Hematopoietic multipotent progenitor cell treated with erythropoietin and hydrocortisone succinate and interleukin-3 and kit ligand, for 17 days (in vitro differentiated cells): ENCODE results near the gene RGS19.

Experiments used
- DNase-seq: peaks from one replicate; pipeline ENCODE4 v3.0.0-alpha.2; 2015; ENCODE audit warnings: low spot score

RGS19 gene

GRCh38 chr20:64063389-64064144, 15.8 kb downstream of the RGS19 start:
- DNase-seq: no peak

DNA sequence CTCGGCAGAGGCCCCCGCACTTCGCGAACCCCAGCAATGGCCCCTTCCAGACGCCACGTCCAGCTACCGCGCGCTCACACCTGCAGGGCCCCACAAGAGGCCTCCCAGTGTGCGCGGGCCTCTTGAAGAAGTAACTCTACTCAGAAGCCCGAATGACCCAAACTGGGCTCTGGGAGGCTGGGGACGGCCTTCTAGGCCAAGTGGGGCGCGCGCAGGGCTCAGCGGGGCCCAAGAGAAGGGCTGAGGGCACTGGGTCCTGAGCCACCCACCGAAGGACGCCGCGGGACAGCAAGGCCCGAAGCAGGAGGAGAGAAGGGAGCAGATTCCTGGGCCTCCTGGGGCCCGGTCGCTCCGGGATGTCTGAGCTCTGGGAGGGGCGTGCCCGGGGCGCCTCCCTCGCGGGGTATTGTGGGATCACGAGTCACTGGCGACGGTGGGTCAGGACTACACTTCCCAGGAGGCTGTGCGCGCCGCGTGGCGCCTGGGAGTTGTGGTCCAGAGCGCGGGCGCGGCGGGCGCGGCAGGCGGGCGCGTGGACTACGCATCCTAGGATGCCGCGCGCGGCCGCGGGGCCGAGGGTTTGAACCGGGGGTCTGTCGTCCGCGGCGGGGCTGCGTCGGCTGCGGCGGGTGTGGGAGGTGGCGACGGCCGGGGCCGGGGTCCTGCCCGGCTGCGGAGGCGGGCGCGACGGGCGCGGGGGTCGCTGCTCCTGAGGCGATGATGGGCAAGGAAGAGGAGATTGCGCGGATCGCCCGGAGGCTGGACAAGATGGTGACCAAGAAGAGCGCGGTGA, 16.5 kb downstream of the RGS19 start, which contains the start of gene TCEA2:
Gene TCEA2, plus strand, starts transcription at position 603 of the 793 bp plus-strand sequence. Its CDS starts 115 bp downstream, at position 718.
- peak; percentile 79 for DNase-seq

DNA sequence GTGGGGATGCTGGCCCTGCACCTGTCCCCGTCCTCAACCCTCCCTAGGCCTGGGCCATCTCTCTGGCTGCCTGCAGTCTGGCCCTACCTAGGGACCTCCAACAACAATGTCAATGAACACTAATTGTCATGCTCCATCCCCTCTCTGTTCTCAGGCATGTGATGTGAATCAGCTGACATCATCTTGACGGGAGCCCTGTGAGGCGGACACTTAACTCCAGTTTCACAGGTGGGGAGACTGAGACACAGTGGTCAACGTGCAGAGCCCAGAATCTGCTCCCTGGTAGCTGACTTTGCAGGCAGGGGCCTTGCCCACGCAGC, 17.1 kb downstream of the RGS19 start:
- DNase-seq: no peak

- DNase-seq: no peak
Observed at GRCh38 chr20:64058536-64058935, 20.8 kb downstream of the RGS19 start.

DNA sequence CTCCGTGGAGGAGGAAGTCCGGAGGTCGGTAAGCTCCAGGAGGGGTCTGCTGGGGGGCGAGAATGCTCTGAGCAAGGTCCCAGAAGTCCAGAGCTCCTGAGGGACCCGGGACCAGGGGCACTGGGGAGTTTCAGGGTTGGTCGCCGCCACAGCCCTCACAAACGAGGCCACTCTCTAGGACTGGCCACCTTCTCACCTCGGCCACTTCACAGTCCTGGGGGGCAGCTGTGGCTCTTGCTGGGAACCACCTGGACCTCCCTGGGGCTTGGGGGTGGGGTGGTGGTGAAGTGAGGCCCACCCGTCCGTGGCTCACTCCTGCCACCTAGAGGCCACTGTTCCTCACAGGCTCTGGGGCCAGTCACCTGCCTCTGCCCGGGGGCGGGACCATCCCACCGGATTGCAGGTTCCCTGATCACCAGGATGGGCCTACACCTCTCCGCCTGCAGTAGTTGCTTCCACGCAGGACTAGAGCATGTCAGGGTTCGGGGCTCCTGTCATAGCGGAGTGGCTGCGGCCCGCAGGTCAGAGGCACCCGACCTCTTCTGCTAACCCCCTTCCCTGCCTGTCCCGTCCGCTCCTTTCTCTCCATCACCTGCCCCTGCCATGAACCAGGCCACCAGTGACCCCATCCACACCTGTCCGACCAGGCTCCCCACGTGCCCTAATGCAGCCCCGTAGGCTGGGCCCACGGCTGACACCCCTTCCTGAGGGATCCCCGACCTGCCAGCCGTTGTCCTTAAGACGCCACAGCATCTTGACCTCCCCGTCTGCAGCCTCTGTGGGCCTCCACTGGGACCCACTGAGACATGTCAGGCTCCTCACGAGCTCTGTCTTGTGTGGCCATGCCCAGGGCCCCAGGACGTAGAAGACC, 21.5 kb downstream of the RGS19 start:
- DNase-seq: peak; percentile 36

- no peak for DNase-seq
Observed at GRCh38 chr20:64056889-64057627, 22.3 kb downstream of the RGS19 start.

DNA sequence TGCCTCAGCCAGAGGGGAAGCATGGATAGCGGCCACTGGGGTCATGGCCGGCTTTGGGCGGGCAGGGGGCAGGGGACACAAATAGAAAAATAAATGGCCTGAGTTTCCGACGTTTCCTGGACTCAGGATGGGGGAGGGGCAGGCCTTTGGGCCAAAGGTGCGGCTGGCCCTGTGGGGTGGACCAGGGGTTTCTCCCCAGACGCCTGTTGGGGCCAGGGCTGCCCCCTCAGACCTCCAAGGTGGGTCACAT, 22.8 kb downstream of the RGS19 start:
- no peak for DNase-seq

GRCh38 chr20:64055893-64056638, 23.3 kb downstream of the RGS19 start:
- DNase-seq: no peak

DNA sequence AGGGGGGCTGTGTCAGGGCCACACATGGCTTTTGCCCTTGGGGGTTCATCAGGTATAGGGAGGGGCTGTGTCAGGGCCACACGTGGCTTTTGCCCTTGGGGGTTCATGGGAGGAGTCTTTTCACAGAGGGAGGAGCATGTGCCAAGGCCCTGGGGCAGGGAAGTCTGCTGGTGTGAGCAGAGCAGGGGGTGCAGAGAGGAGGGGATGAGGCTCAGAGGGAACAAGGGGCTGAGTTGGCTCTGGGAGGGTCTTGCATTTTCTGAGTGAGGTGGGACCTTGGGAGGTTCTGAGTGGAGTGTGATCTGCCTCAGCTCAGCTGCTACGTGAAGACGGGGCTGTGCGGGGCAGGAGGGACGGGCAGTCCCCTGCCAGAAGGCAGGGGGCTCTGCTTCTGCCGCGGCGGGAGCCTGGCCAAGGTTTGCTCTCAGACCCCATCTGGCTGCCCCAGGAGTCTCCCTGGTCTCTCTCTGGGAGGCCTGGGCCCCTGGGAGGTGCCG, 23.9 kb downstream of the RGS19 start:
- DNase-seq: no peak

DNA sequence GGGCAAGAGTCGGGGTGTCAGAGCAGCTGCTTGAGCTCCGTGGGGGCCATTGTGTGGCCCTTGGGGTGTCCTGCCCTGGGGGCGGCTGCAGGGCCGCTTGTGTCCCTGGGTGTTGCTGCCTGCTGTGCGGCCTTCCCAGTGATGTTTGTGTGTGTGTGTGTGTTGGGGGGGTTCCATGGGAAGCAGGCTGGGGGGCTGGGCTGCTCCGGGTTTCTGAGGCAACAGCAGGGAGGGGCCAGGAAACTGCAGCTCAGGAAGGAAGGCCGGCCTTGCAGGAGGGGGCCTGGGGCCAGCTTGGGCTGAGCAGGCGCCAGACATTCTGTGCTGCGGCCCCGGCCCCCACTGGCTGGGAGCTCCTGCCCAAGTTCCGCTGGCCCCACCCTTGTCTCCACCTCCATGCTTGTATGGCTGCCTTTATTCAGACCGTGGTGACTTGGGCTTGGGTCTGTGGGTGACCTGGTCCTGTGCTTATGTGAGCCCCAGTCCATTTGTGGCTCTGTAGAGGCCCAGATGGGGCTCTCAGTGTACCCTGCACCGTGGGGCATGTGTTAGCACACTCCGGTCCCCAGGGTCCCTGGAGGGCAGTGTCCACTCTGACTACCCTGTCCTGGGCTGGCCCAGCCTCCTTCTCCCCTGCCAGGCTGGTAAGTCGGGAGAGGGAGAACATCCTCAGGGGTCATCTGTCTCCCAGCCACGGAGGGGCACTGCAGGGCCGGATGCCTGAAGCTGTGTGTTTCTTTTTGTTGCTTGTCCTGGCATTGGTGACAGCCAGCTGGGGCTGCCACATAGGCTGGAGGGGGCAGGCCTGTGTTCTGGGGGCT, 25.3 kb downstream of the RGS19 start:
- DNase-seq: no peak

DNA sequence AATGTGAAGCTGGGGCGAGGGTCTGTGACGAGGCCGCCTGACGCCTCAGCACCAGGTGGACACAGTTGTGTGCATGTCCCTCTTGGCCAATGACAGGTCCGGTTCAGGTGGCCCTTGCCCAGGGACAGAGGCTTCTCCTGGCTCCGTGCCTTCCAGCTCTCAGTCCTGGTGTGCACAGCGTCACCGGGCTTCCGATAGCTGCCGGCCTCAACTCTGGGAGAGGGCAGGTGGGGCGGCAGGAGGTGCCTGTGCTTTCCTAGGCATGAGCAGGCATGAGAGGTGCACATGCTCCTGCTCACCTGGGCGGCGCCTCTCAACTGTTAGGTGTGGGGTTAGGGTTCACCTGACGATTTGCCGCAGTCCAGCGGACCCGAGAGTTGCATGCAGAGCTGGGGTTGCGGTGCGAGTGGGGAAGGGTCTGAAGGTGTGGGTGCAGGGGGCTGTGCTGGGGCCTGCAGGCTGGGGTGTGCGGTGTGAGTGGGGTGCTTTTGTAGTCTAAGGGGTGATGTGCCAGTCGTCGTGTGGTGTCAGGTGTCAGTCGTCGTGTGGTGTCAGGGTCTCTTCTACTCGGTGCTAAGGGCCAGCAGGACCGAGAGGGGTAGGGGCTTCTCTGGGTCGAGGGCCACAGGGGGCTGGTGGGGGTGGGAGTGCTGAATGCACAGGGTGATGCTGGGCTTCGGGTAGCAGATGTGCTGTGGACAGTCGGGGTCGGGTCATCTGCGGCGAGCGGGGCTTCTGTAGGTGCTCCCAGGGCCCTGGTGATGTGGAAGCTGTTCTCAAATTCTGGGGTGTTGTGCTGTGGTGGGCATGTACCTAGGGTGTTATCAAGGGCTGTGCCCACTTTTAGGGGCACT, 26.1 kb downstream of the RGS19 start:
- no peak for DNase-seq

DNA sequence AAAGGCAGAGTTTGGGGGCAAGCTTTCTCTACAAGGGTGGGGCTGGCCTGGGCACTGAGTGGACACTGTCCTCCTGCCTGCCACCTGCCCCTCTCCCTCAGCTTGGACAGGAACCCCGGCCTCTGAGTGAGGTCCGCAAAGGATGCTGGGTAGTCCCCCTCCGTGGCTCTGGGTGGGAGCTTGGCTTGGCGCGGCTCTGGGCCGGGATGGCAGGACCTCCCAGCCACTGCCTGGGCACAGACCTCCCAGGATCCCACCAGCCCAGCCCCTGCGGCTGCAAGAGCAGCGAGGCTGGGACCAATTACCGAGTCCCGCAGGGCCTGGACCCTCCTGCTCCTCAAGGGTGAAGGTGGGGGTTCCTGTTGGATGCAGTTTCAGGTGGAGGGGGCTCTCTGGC, 27.0 kb downstream of the RGS19 start:
- DNase-seq: no peak

- DNase-seq: no peak
Observed at GRCh38 chr20:64051561-64052325, 27.6 kb downstream of the RGS19 start.

DNA sequence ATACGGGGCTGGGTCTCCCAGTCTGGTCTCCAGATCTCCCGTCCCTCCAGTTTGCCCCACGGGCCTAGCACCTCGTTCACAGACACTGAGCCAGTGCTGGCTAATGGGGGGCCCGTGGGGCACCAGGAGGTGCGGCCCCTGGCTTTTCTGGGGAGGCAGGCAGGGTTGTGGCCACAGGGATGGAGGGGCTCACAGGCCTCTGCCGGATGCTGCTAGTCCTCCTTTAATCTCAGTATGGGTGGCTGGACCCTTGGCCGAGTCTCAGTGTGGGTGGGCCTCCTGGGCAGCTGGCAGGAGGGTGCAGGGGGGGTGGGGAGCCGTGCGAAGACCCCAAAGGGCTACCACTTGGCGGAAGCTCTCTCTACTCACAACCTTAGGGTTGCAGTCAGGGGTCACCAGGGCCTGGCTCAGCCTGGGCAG, 28.3 kb downstream of the RGS19 start:
- DNase-seq: no peak

- no peak for DNase-seq
Observed at GRCh38 chr20:64050261-64051032, 28.9 kb downstream of the RGS19 start.

DNA sequence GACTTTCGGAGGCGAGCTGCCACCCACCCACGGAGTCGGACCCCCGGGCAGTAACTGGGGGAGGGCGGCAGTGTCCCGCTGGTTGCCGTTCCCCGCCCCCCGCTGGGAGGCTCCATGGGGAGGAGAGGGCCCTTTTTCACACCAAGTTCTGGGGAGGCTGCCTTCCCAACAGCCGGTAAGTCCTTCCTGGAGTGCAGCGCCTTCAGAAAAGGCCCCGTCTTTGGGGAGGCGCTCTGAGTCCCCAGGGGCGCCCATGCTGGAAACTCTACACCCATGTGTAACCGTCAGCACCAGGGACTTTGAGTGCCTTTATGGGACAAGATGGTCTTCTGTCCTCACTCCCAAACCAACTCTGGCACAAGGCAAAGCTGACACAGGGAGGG, 29.4 kb downstream of the RGS19 start:
- no peak for DNase-seq

DNA sequence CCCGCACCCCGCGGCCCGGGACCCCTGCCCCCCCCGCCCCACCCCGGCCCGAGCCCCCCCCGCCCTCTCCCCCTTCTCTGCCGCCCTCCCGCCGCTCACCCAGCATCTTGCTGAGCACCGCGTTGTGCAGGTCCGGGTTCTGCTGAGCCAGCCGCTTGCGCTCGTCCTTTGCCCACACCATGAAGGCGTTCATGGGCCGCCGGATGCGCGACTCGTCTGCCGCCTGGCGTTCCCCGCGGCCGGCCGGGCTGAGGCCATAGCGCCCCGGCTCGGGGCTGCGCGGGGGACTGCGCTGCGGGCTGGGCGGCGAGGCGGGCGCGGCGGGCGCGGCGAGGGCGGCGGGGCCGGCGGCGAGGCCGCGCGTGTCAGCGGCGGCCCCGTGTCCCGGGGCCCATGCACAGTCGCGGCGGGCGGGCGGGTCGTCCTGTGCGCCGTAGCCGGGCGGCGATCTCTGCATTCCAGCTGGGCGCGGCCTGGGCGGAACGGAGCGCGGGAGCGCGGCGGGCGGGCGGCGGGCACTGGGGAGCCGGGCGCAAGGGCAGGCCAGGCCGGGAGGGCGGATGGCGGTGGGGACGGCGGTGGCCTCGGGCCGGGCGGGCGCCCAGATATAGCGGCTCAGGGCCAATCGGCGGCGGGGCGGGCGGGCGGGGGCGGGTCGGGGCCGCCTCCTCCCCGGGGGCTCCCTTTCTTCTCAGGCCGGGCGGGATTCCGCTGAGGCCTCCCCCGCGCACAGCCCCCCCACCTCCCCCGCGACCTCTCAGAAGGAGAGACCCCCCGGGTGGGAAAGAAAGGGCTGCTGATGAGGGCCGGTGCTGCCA, 30.0 kb downstream of the RGS19 start, which contains the start of gene SOX18:
Gene SOX18, minus strand, starts transcription at position 580 of the 818 bp plus-strand sequence. Its CDS starts 123 bp downstream, at position 457.
- DNase-seq: no peak
